Pancreas (tissue), 10 donors: ENCODE measurements around the gene GPC6. TPM values are rescaled to one million over a fixed set of nuclear protein-coding genes. Genes with fewer than 3 reads are reported as not detected.

Source experiments
- ATAC-seq, 4 donors: fragments of 200-7000 bp; cut with Tn5 transposase; one replicate each; pipeline versions ENCODE4 v1.8.0 to v1.9.1; 2020; ENCODE audit warnings: mild to moderate bottlenecking in 4 of 4, moderate library complexity in 4 of 4
- DNase-seq, 6 donors: peaks; one replicate each; pipeline ENCODE4 v3.0.0-alpha.2; 2020
- FAIRE-seq: peaks from 2 replicates; lab custom pipeline; 2012; peaks lifted over from hg19 to GRCh38; lab: Jason Lieb, UNC
- H3K27ac ChIP-seq, 4 donors: fragments of 200-600 bp; sonication (generic); 1 replicate in 3 of 4; 2 replicates in 1 of 4; pipeline versions ENCODE4 v1.5.0 to v1.8.0; 2020
- H3K27me3 ChIP-seq, 4 donors: fragments of 200-600 bp; one replicate each; pipeline ENCODE4 v1.8.0; 2021
- H3K36me3 ChIP-seq, 3 donors: fragments of 200-600 bp; sonication (generic) in 1 of 3; one replicate each; pipeline versions ENCODE4 v1.5.0 to v1.8.0; 2020 to 2021
- H3K4me1 ChIP-seq, 3 donors: fragments of 200-600 bp; one replicate each; pipeline ENCODE4 v1.8.0; 2021
- H3K4me3 ChIP-seq, 4 donors: fragments of 200-600 bp; sonication (generic) in 2 of 4; one replicate each; pipeline versions ENCODE4 v1.5.0 to v1.8.0; 2020 to 2021
- H3K9me3 ChIP-seq, 4 donors: fragments of 200-600 bp; one replicate each; pipeline ENCODE4 v1.8.0; 2021
- WGBS, 2 donors: extraction: QIAGEN DNeasy Blood & Tissue Kit; methylation state at CpG; one replicate each; pipeline ENCODE4 v1.1.7; 2013; 5-methylcytosine and 5-hydroxymethylcytosine counted together
- intact Hi-C, 3 donors: fragments of 100-400 bp; cut with DNase I; formaldehyde crosslinking; loops; one replicate each; pipeline versions ENCODE4 v1.11.1 to v1.14.2; 2022
- polyA plus RNA-seq, 2 donors: library from polyadenylated mRNA; stranded (reverse); fragments of 200-250 nt; gene quantifications; one replicate each; pipeline ENCODE4 v1.2.3, GENCODE V29; 2013
- total RNA-seq, 6 donors: library from RNA; stranded (reverse); fragmentation: NEBNext Ultra II Directional in 4 of 6; extraction: Animal tissue kit (Norgen Biotek cat#: 25700) in 4 of 6; gene quantifications; one replicate each; pipeline versions ENCODE4 v1.2.1 to v1.2.4, GENCODE V29; 2021 to 2023
- TF ChIP-seq, protein P1 (sequence below), 4 donors: fragments of 200-600 bp; sonication (generic) in 3 of 4; IDR thresholded peaks; one replicate each; pipeline versions ENCODE4 v1.5.0 to v1.8.0; 2021; ENCODE audit warnings: antibody characterized with exemption in 4 of 4
- donor health status: healthy with polysubstance abuse.
- donor health status: DM: no; HTN: no; CAD: no; lungs with moderate emphysema.
- donor health status: DM: no; HTN: no; CAD: no.
- donor health status: control.
- donor health status: control.
- donor health status: Bipolar disorder and iron deficiency.
- donor health status: DM: yes; HTN: yes; CAD: no.
- donor health status: DM: no; HTN: no; CAD: no.
- donor health status: DM: no; HTN: no; CAD: no.
- donor health status: DM: yes; HTN: yes; CAD: no.

GPC6 gene
- total and polyA plus RNA-seq, 8 donors, result 0.23 to 3.3 (median 1.2) TPM

DNA sequence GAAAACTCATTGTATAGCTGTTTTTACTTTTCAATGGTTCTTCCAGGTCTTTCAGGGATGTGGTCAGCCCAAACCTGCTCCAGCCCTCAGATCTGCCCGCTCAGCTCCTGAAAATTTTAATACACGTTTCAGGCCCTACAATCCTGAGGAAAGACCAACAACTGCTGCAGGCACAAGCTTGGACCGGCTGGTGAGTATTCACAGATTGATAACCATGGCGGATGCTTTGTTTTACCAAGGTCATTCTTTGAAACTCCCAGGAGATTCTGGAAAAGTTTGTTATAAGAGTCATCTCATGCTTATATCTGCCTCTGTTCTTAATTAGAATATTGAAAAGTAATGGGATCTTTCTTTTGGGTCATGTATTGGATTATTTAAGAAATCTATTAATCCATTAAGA, 1079.3 kb downstream of the GPC6 start:
- no peak for ATAC-seq
- Histone ChIP-seq H3K4me1 (no peaks in the 10 kb centered on the region), H3K9me3 (no peaks in the 10 kb centered on the region), H3K27me3 (no peaks in the 10 kb centered on the region), H3K36me3 (no peaks in the 10 kb centered on the region), H3K4me3 (no peak overlapping the region), H3K27ac (no peak overlapping the region)
- no peak for FAIRE-seq
- intact Hi-C loops, result no loop called here
- WGBS, 2 donors, result 51 to 59% methylated on average over 4 of the region's 4 CpGs
- TF ChIP-seq, protein P1, sequence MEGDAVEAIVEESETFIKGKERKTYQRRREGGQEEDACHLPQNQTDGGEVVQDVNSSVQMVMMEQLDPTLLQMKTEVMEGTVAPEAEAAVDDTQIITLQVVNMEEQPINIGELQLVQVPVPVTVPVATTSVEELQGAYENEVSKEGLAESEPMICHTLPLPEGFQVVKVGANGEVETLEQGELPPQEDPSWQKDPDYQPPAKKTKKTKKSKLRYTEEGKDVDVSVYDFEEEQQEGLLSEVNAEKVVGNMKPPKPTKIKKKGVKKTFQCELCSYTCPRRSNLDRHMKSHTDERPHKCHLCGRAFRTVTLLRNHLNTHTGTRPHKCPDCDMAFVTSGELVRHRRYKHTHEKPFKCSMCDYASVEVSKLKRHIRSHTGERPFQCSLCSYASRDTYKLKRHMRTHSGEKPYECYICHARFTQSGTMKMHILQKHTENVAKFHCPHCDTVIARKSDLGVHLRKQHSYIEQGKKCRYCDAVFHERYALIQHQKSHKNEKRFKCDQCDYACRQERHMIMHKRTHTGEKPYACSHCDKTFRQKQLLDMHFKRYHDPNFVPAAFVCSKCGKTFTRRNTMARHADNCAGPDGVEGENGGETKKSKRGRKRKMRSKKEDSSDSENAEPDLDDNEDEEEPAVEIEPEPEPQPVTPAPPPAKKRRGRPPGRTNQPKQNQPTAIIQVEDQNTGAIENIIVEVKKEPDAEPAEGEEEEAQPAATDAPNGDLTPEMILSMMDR (IDR thresholded peaks at IDR 0.05), result no peak
- no peak for DNase-seq

DNA sequence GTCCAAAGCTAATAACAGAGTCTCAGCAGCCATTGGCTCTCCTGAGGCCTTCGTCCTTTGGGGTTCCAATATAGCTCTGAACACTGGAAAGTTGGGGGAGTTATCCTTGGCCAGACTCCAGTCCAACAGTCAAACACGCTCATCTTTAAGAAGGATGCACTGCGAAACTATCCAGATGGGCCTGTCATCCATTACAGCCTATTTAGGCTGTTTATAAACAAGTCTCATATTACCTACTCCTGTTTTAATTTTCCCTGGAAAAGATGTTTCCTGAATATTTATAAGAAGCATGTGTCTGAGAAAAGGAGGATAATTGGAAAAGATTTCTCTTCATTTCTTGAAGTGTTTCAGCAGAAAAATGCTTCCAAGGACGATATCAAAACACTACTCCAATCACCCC, 1082.2 kb downstream of the GPC6 start:
- H3K9me3 ChIP-seq, result no peaks in the 10 kb centered on the region
- H3K27me3 ChIP-seq, result no peaks in the 10 kb centered on the region
- no peaks in the 10 kb centered on the region for H3K4me1 ChIP-seq
- no peak overlapping the region for H3K27ac ChIP-seq
- intact Hi-C loops, result no loop called here
- H3K36me3 ChIP-seq, result no peaks in the 10 kb centered on the region
- no peak overlapping the region for H3K4me3 ChIP-seq
- DNase-seq, result no peak
- no peak for FAIRE-seq
- ATAC-seq, result no peak
- WGBS, 2 donors, result 90% methylated on average over 4 of the region's 4 CpGs
- TF ChIP-seq, protein P1 (IDR thresholded peaks at IDR 0.05), result no peak

DNA sequence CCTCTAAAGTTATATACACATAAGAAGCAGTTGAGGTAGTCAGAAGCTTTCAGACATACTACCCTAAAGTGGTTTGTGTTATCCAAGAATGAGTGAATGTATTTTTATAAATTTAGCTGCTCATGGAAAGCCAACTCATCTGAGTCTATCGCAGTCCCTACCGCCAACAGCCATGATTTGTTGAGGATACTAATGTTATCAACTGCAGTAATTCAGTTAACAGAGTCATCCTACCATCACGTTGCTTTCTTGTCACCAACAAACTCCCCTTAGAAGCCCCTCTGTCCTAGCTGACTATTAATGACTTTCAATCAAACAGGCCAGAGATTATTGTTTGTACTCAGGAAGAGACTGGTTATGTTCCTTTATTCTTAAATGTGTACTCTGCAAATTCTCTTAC, 1083.0 kb downstream of the GPC6 start:
- TF ChIP-seq, protein P1 (IDR thresholded peaks at IDR 0.05), result no peak
- Histone ChIP-seq H3K36me3 (no peaks in the 10 kb centered on the region), H3K27me3 (no peaks in the 10 kb centered on the region), H3K4me3 (no peak overlapping the region), H3K4me1 (no peaks in the 10 kb centered on the region), H3K27ac (no peak overlapping the region), H3K9me3 (no peaks in the 10 kb centered on the region)
- DNase-seq, result no peak
- ATAC-seq, result no peak
- 94 to 97% methylated on average over 3 of the region's 3 CpGs for WGBS, 2 donors
- FAIRE-seq, result no peak
- intact Hi-C loops, result no loop called here

DNA sequence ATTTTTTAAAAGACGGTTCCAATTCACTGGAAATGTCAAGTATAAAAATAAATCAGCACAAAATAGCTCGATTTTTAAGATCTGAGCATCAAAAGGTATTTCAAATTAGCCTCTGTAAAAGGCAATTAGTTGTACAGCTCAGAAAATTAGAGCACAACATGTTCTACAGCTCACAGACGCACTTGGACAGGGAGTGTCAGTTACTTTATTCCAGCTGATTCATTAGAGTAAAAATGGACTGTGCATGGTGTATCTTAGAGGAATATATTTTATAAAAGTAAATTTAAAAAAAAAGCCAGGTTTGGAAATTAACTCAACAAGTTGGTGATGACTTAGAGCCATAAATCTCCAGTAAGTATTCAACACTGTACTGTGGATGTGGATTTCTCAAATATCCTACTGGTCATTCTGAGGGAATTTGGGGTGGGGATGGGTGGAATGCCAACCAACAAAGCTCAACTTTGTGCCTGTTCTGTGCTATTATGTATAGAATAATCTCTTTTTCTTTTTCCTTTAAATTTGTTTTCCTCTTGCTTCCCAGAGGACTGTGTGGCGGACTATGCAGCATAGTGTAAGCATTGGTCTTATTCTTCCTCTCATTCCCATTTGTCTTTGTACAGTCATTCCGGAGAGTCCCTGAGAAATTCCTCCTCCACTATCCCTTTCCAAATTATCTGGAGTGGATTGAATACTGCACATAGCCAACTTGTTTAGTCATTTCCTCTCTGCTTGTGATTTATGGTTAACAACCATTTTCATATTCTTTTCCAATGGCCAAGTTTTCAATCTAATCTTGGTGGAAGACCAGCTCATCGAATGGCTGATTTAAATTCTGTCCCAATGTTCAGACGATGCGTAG, 1083.6 kb downstream of the GPC6 start:
- TF ChIP-seq, protein P1 (IDR thresholded peaks at IDR 0.05), result no peak
- intact Hi-C loops, result no loop called here
- Histone ChIP-seq H3K4me1 (no peaks in the 10 kb centered on the region), H3K27me3 (no peaks in the 10 kb centered on the region), H3K4me3 (no peak overlapping the region), H3K36me3 (no peaks in the 10 kb centered on the region), H3K9me3 (no peaks in the 10 kb centered on the region), H3K27ac (no peak overlapping the region)
- no peak for FAIRE-seq
- no peak for DNase-seq
- 85 to 88% methylated on average over 8 of the region's 8 CpGs for WGBS, 2 donors
- peak in 2 of 4 donors; percentile 43 to 59 for ATAC-seq

DNA sequence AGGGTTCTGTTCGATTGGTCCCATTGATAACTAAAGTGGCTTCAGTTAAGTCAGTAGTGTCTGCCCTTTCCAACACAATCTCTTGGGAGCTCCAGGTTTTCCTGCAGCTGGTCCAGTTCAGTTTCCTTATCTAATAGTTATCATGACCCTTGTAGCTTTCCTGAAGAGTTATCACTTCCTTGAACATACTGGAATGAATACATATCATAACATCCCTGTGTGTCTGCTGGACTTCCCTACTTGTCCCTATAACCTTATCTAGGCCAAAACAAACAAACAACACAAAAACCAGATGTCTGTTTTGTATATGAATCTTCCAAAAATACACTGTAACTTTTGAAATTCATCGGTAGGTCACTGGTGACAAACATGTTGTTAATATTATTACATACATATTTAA, 1085.3 kb downstream of the GPC6 start:
- H3K27me3 ChIP-seq, result no peaks in the 10 kb centered on the region
- 33 to 52% methylated on average over 2 of the region's 2 CpGs for WGBS, 2 donors
- H3K4me3 ChIP-seq, result no peak overlapping the region
- intact Hi-C loops, result no loop called here
- no peaks in the 10 kb centered on the region for H3K9me3 ChIP-seq
- H3K4me1 ChIP-seq, result no peaks in the 10 kb centered on the region
- H3K36me3 ChIP-seq, result no peaks in the 10 kb centered on the region
- ATAC-seq (no peak), DNase-seq (no peak), FAIRE-seq (peak; percentile 5)
- H3K27ac ChIP-seq, result no peak overlapping the region
- TF ChIP-seq, protein P1 (IDR thresholded peaks at IDR 0.05), result no peak
